K562 (cell line): ENCODE measurements around the gene CHN2. TPM values are rescaled to one million over a fixed set of nuclear protein-coding genes. Genes with fewer than 3 reads are reported as not detected.

ENCODE experiments used
- ATAC-seq: fragments of 200-7000 bp; cut with Tn5 transposase; 3 replicates; pipeline ENCODE4 v1.9.1; 2020; ENCODE audit warnings: moderate library complexity
- BruUV-seq: library from RNA; stranded (reverse); fragments of 400-500 nt; replicated peaks from 2 replicates; lab custom pipeline; 2021; lab: Mats Ljungman, UMichigan
- CTCF ChIA-PET: fragments of 300-600 bp; formaldehyde crosslinking; extraction: SDS; loops from one replicate; lab custom pipeline; 2021; ENCODE audit warnings: low intra/inter-chr PET ratio; lab: Yijun Ruan, JAX
- POLR2A ChIA-PET: fragments of 300-600, 350-650 bp; sonication (Branson Sonifier 250); formaldehyde crosslinking; extraction: SDS; loops from one replicate; lab custom pipeline; 2021; ENCODE audit warnings: antibody characterized with exemption, inconsistent platforms; lab: Yijun Ruan, JAX
- DNase-seq, 4 experiments: peaks; one replicate each; pipeline versions ENCODE4 v3.0.0 to v3.0.0-alpha.2; 2011 to 2018; ENCODE audit warnings: low spot score in 3 of 4, mixed read lengths in 3 of 4; ENCODE audit errors: extremely low read depth in 1 of 4
- FAIRE-seq: peaks from 2 replicates; lab custom pipeline; 2011; peaks lifted over from hg19 to GRCh38; lab: Jason Lieb, UNC
- H2AFZ ChIP-seq: 2 replicates; pipeline ENCODE4 v1.6.0; 2011; ENCODE audit warnings: low read depth, low read length, control low read depth, inconsistent platforms
- H3K27ac ChIP-seq: fragments of 200-600 bp; 3 replicates; pipeline ENCODE4 v1.8.0; 2011; ENCODE audit warnings: low read depth, mild to moderate bottlenecking, control low read depth, inconsistent platforms, low read length, moderate library complexity, mixed read lengths; ENCODE audit errors: extremely low read depth
- H3K27me3 ChIP-seq, 2 experiments: fragments of 300-600 bp in 1 of 2; 2 replicates in 1 of 2; 3 replicates in 1 of 2; pipeline versions ENCODE4 v1.6.0 to v1.8.0; 2011; ENCODE audit warnings: inconsistent platforms in 2 of 2, low read length in 2 of 2, mild to moderate bottlenecking in 1 of 2, mixed read lengths in 1 of 2, moderate library complexity in 1 of 2; ENCODE audit not compliant: control insufficient read depth in 2 of 2, insufficient read depth in 2 of 2
- H3K36me3 ChIP-seq: fragments of 300-600 bp; 3 replicates; pipeline ENCODE4 v1.8.0; 2011; ENCODE audit warnings: mild to moderate bottlenecking, low read length, inconsistent platforms; ENCODE audit not compliant: control insufficient read depth, insufficient read depth
- H3K4me1 ChIP-seq, 2 experiments: fragments of 200-600 bp in 1 of 2; replicated peaks in 1 of 2; 2 replicates in 1 of 2; 3 replicates in 1 of 2; pipeline versions ENCODE4 v1.5.1 to v1.8.0; 2011; ENCODE audit warnings: inconsistent platforms in 2 of 2, low read length in 2 of 2, mild to moderate bottlenecking in 1 of 2, mixed read lengths in 1 of 2, moderate library complexity in 1 of 2; ENCODE audit not compliant: control insufficient read depth in 2 of 2, insufficient read depth in 2 of 2
- H3K4me2 ChIP-seq: 2 replicates; pipeline ENCODE4 v1.6.1; 2011; ENCODE audit warnings: low read length, control low read depth, inconsistent platforms, mixed read lengths; ENCODE audit not compliant: insufficient read depth
- H3K4me3 ChIP-seq: fragments of 200-600 bp; sonication (generic), shearing (Covaris generic); 2 replicates; pipeline ENCODE4 v1.5.1; 2016; ENCODE audit warnings: control low read depth, inconsistent platforms
- H3K79me2 ChIP-seq: fragments of 200-600 bp; 3 replicates; pipeline ENCODE4 v1.8.0; 2011; ENCODE audit warnings: low read length, inconsistent platforms; ENCODE audit not compliant: control insufficient read depth, insufficient read depth
- H3K9ac ChIP-seq, 2 experiments: 2 replicates each; pipeline versions ENCODE4 v1.6.0 to v1.6.1; 2011; ENCODE audit warnings: low read depth in 2 of 2, low read length in 2 of 2, control low read depth in 1 of 2, inconsistent platforms in 1 of 2, mild to moderate bottlenecking in 1 of 2, mixed read lengths in 1 of 2; ENCODE audit not compliant: insufficient read depth in 1 of 2
- H3K9me1 ChIP-seq: one replicate; pipeline ENCODE4 v1.6.0; 2011; ENCODE audit warnings: inconsistent platforms, mild to moderate bottlenecking, low read length, moderate library complexity; ENCODE audit not compliant: control insufficient read depth, insufficient read depth
- H3K9me3 ChIP-seq: replicated peaks from 2 replicates; pipeline ENCODE4 v1.5.1; 2011; ENCODE audit warnings: low read depth, low read length, inconsistent platforms; ENCODE audit not compliant: control insufficient read depth, insufficient read depth
- H4K20me1 ChIP-seq: replicated peaks from 2 replicates; pipeline ENCODE4 v1.6.1; 2011; ENCODE audit warnings: low read length, inconsistent platforms, mixed read lengths; ENCODE audit not compliant: control insufficient read depth, insufficient read depth
- C11orf30 ChIP-seq: fragments of 450-650 bp; IDR thresholded peaks from 2 replicates; pipeline ENCODE4 v1.6.1; 2016; ENCODE audit warnings: low read depth, mild to moderate bottlenecking
- CBX3 ChIP-seq, 2 experiments: IDR thresholded peaks; 1 replicate in 1 of 2; 2 replicates in 1 of 2; pipeline ENCODE4 v1.6.1; 2012; ENCODE audit warnings: inconsistent platforms in 2 of 2, low read length in 2 of 2, borderline replicate concordance in 1 of 2, control low read depth in 1 of 2
- CEBPB ChIP-seq: fragments of 450-650 bp; IDR thresholded peaks from 2 replicates; pipeline ENCODE4 v1.6.1; 2016; ENCODE audit warnings: missing genetic modification characterization, missing compliant biosample characterization
- CREBBP ChIP-seq: IDR thresholded peaks from one replicate; pipeline ENCODE4 v1.6.1; 2012; ENCODE audit warnings: low read depth, mild to moderate bottlenecking, control low read depth, inconsistent platforms, low read length
- EGR1 ChIP-seq: fragments of 450-650 bp; conservative IDR thresholded peaks from 2 replicates; pipeline ENCODE4 v1.6.1; 2017; ENCODE audit warnings: mild to moderate bottlenecking
- MAFG ChIP-seq: fragments of 450-650 bp; conservative IDR thresholded peaks from 2 replicates; pipeline ENCODE4 v1.6.1; 2016; ENCODE audit warnings: missing genetic modification characterization, missing compliant biosample characterization
- PKNOX1 ChIP-seq: fragments of 450-650 bp; IDR thresholded peaks from 2 replicates; pipeline ENCODE4 v1.6.1; 2016
- PTRF ChIP-seq: fragments of 450-650 bp; IDR thresholded peaks from 2 replicates; pipeline ENCODE4 v1.6.1; 2016; ENCODE audit warnings: mild to moderate bottlenecking, missing genetic modification characterization, missing compliant biosample characterization
- U2AF2 ChIP-seq: fragments of 200-400 bp; formaldehyde crosslinking; optimal IDR thresholded peaks from 2 replicates; pipeline ENCODE3; 2017; ENCODE audit warnings: low read depth, mild to moderate bottlenecking, low read length
- ZC3H8 ChIP-seq: fragments of 450-650 bp; IDR thresholded peaks from 2 replicates; pipeline ENCODE4 v1.6.1; 2017
- ZNF316 ChIP-seq: fragments of 450-650 bp; IDR thresholded peaks from 2 replicates; pipeline ENCODE4 v1.6.1; 2016
- WGBS: fragments of 100-300 bp; shearing (Covaris generic); methylation state at CpG from one replicate; pipeline ENCODE4 v1.1.6; 2016; ENCODE audit warnings: low coverage, mixed read lengths; ENCODE audit not compliant: insufficient coverage; ENCODE audit errors: missing lambda C conversion rate; 5-methylcytosine and 5-hydroxymethylcytosine counted together
- in situ Hi-C: fragments of 300-500 bp; cut with MboI; formaldehyde crosslinking; loops from 4 replicates; pipeline ENCODE4 v1.15.0; 2018; ENCODE audit warnings: inconsistent platforms, mixed read lengths
- intact Hi-C: fragments of 100-400 bp; cut with micrococcal nuclease; formaldehyde crosslinking; loops from 2 replicates; pipeline ENCODE4 v1.14.2; 2022
- polyA plus RNA-seq, 8 experiments: library from polyadenylated mRNA; depleted of rRNA in 4 of 8; stranded (reverse) in 5 of 8; unstranded in 3 of 8; fragments of >200 nt; fragmentation: Nextera tagmentation in 2 of 8; fragmentation: Illumina TruSeq in 1 of 8; extraction: Ambion mirVana in 2 of 8; extraction: Trizol in 1 of 8; gene quantifications; 2 replicates each; pipeline versions ENCODE4 v1.2.1 to v1.2.3, GENCODE V29; 2011 to 2014; ENCODE audit warnings: inconsistent platforms in 1 of 8, missing spikeins in 1 of 8
- total RNA-seq, 7 experiments: library from RNA; depleted of rRNA in 6 of 7; stranded (reverse); fragments of >200 nt in 6 of 7; fragmentation: Illumina TruSeq in 2 of 7; extraction: Trizol in 2 of 7; gene quantifications; 2 replicates each; pipeline versions ENCODE4 v1.2.1 to v1.2.3, GENCODE V29; 2011 to 2021; ENCODE audit warnings: low replicate concordance in 1 of 7
- TF ChIP-seq, protein P1 (sequence below): fragments of 450-650 bp; conservative IDR thresholded peaks from 2 replicates; pipeline ENCODE4 v1.6.1; 2016; ENCODE audit warnings: missing genetic modification characterization, low read depth, mild to moderate bottlenecking, missing compliant biosample characterization, moderate library complexity
- TF ChIP-seq, protein P2 (sequence below): sonication (generic); formaldehyde crosslinking; IDR thresholded peaks from 2 replicates; pipeline ENCODE4 v1.8.0; 2023; ENCODE audit warnings: mild to moderate bottlenecking, missing genetic modification reagents

CHN2 gene
- total and polyA plus RNA-seq, 9 of the 15 experiments (the other 6 are each of a cell fraction or from before 2014, with no cell fraction given), result 0.12 to 2.1 (median 0.31) TPM; not detected in 1

DNA sequence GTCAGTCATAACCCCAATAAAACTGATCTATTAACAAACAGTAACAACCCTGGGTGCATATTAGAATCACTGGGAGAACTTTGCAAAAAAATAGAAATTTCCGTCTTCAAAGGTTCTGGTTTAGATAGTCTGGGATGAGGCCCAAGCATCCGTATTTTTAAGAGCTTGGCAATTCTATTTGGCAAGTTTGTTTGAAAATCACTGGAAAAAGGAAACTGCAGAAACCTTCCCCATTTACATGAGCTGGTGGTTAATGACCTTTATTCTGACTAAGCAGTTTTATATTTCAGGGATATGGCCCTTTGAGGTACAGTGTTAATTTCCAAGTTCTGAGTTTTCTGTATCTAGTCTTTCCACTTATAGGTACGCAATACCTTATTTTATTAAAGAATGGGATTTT lies 253.3 kb downstream of the CHN2 start:
- FAIRE-seq, result no peak
- H3K36me3 ChIP-seq, result no peaks in the 10 kb centered on the region
- 7% methylated on average over 3 of the region's 3 CpGs for WGBS
- H3K9ac ChIP-seq, result no peak overlapping the region
- no peaks in the 10 kb centered on the region for H3K9me3 ChIP-seq
- in situ Hi-C loops (no loop called here), intact Hi-C loops (no loop called here)
- ATAC-seq, result no peak
- TF ChIP-seq C11orf30 (peak; percentile 23; the same call in 1 of the 2 replicates), EGR1 (no peak), CBX3 (IDR thresholded peaks at IDR 0.05; ENCODE audit: borderline replicate concordance in 1 of 2, low read length in 2 of 2) (no peak), U2AF2 (no peak), ZC3H8 (no peak), ZNF316 (peak; percentile 34; the same call in 1 of the 2 replicates), CREBBP (no peak), PKNOX1 (no peak), MAFG (tag) (0 out of 2 replicates have a peak, but pooled peaks have one; percentile 8), PTRF (no peak), CEBPB (no peak)
- TF ChIP-seq, protein P1, sequence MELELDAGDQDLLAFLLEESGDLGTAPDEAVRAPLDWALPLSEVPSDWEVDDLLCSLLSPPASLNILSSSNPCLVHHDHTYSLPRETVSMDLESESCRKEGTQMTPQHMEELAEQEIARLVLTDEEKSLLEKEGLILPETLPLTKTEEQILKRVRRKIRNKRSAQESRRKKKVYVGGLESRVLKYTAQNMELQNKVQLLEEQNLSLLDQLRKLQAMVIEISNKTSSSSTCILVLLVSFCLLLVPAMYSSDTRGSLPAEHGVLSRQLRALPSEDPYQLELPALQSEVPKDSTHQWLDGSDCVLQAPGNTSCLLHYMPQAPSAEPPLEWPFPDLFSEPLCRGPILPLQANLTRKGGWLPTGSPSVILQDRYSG (tag), result no peak
- TF ChIP-seq, protein P2, sequence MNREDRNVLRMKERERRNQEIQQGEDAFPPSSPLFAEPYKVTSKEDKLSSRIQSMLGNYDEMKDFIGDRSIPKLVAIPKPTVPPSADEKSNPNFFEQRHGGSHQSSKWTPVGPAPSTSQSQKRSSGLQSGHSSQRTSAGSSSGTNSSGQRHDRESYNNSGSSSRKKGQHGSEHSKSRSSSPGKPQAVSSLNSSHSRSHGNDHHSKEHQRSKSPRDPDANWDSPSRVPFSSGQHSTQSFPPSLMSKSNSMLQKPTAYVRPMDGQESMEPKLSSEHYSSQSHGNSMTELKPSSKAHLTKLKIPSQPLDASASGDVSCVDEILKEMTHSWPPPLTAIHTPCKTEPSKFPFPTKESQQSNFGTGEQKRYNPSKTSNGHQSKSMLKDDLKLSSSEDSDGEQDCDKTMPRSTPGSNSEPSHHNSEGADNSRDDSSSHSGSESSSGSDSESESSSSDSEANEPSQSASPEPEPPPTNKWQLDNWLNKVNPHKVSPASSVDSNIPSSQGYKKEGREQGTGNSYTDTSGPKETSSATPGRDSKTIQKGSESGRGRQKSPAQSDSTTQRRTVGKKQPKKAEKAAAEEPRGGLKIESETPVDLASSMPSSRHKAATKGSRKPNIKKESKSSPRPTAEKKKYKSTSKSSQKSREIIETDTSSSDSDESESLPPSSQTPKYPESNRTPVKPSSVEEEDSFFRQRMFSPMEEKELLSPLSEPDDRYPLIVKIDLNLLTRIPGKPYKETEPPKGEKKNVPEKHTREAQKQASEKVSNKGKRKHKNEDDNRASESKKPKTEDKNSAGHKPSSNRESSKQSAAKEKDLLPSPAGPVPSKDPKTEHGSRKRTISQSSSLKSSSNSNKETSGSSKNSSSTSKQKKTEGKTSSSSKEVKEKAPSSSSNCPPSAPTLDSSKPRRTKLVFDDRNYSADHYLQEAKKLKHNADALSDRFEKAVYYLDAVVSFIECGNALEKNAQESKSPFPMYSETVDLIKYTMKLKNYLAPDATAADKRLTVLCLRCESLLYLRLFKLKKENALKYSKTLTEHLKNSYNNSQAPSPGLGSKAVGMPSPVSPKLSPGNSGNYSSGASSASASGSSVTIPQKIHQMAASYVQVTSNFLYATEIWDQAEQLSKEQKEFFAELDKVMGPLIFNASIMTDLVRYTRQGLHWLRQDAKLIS (CRISPR knock-in tag), result no peak
- no TSS peak for BruUV-seq
- no peak overlapping the region for H3K4me2 ChIP-seq
- H3K9me1 ChIP-seq, result no peaks in the 10 kb centered on the region
- no peaks in the 10 kb centered on the region for H3K79me2 ChIP-seq
- POLR2A ChIA-PET, result interaction anchor here (0.8 to 1.0 kb wide), 2 partner anchors 9 to 16 kb away, joined by 3 read pairs; no protein-coding TSS in a partner anchor
- H4K20me1 ChIP-seq, result no peaks in the 10 kb centered on the region; the same call in 1 of the 2 replicates
- peaks cover 2 to 8% of the 10 kb centered on the region in 2 experiments; a peak in 2 of 5 replicates for H3K27me3 ChIP-seq
- H2AFZ ChIP-seq, result no peak overlapping the region
- CTCF ChIA-PET, result no interaction called here
- DNase-seq, result no peak
- no peaks in the 10 kb centered on the region for H3K4me1 ChIP-seq
- H3K4me3 ChIP-seq, result no peak overlapping the region
- no peak overlapping the region for H3K27ac ChIP-seq
